SU-DHL-6 (cell line): ENCODE data around the gene EME1.

Experiments used
- H2AFZ ChIP-seq: fragments of 200-600 bp; sonication (generic); 2 replicates; pipeline ENCODE4 v1.6.1; 2014; ENCODE audit warnings: low read depth, mild to moderate bottlenecking, moderate library complexity, mixed read lengths, antibody characterized with exemption, low read length; ENCODE audit not compliant: severe bottlenecking
- H3F3A ChIP-seq: fragments of 200-600 bp; shearing (Covaris generic); 2 replicates; pipeline ENCODE4 v1.6.0; 2016; ENCODE audit warnings: antibody characterized with exemption, mild to moderate bottlenecking; ENCODE audit not compliant: insufficient read depth
- H3K27ac ChIP-seq: fragments of 200-600 bp; sonication (generic); 2 replicates; pipeline ENCODE4 v1.5.1; 2016; ENCODE audit warnings: low read depth, mild to moderate bottlenecking, low read length, moderate library complexity, mixed read lengths
- H3K27me3 ChIP-seq: fragments of 200-600 bp; sonication (generic), shearing (Covaris generic); 2 replicates; pipeline ENCODE4 v1.6.0; 2014; ENCODE audit warnings: mild to moderate bottlenecking, low read length
- H3K36me3 ChIP-seq: fragments of 200-600 bp; sonication (generic); 2 replicates; pipeline ENCODE4 v1.6.1; 2014; ENCODE audit warnings: mild to moderate bottlenecking, low read length, mixed read lengths
- H3K4me2 ChIP-seq: fragments of 300-600, 200-600 bp; shearing (Covaris generic), sonication (generic); 2 replicates; pipeline ENCODE4 v1.6.0; 2014; ENCODE audit warnings: low read length, low read depth, mild to moderate bottlenecking; ENCODE audit not compliant: poor library complexity, severe bottlenecking
- H3K4me3 ChIP-seq: fragments of 200-600 bp; sonication (generic); 2 replicates; pipeline ENCODE4 v1.5.1; 2014; ENCODE audit warnings: antibody characterized with exemption, low read length, mild to moderate bottlenecking, mixed read lengths; ENCODE audit not compliant: insufficient read depth, poor library complexity, severe bottlenecking
- H3K79me2 ChIP-seq: fragments of 200-600 bp; sonication (generic); 2 replicates; pipeline ENCODE4 v1.6.1; 2014; ENCODE audit warnings: mild to moderate bottlenecking, low read length, moderate library complexity; ENCODE audit not compliant: insufficient read depth
- H3K9ac ChIP-seq: fragments of 200-600 bp; sonication (generic); 2 replicates; pipeline ENCODE4 v1.7.0; 2014; ENCODE audit warnings: mild to moderate bottlenecking, low read length
- H3K9me2 ChIP-seq: fragments of 200-600 bp; sonication (generic); replicated peaks from 2 replicates; pipeline ENCODE4 v1.6.1; 2014; ENCODE audit warnings: low read length; ENCODE audit not compliant: insufficient read depth
- H3K9me3 ChIP-seq: fragments of 200-600 bp; sonication (generic); 2 replicates; pipeline ENCODE4 v1.6.1; 2014; ENCODE audit warnings: low read length, mixed read lengths; ENCODE audit not compliant: insufficient read depth
- H4K20me1 ChIP-seq: fragments of 200-600 bp; sonication (generic); 2 replicates; pipeline ENCODE4 v1.6.1; 2014; ENCODE audit warnings: low read depth, mild to moderate bottlenecking, antibody characterized with exemption, low read length, moderate library complexity, mixed read lengths
- CTCF ChIP-seq: fragments of 200-600 bp; sonication (generic); IDR thresholded peaks from one replicate; pipeline ENCODE4 v1.5.1; 2017; ENCODE audit warnings: antibody characterized with exemption, mild to moderate bottlenecking, low read length, moderate library complexity; ENCODE audit not compliant: insufficient read depth, poor library complexity, severe bottlenecking
- EZH2phosphoT487 ChIP-seq: fragments of 200-600 bp; sonication (generic), shearing (Covaris generic); conservative IDR thresholded peaks from 2 replicates; pipeline ENCODE4 v1.6.1; 2018; ENCODE audit warnings: mild to moderate bottlenecking, antibody characterized with exemption, low read length, moderate library complexity, mixed read lengths

EME1 gene

GRCh38 chr17:50353600-50354195 is 19.3 kb upstream of the EME1 start:
- H3K4me2 ChIP-seq = no peak overlapping the region
- no peak overlapping the region for H3K4me3 ChIP-seq
- H3F3A ChIP-seq = no peaks in the 10 kb centered on the region
- H3K27ac ChIP-seq = no peak overlapping the region
- TF ChIP-seq CTCF (no peak), EZH2phosphoT487 (no peak)
- no peaks in the 10 kb centered on the region for H3K9me2 ChIP-seq
- no peaks in the 10 kb centered on the region for H3K27me3 ChIP-seq
- no peaks in the 10 kb centered on the region for H3K36me3 ChIP-seq
- H3K9me3 ChIP-seq = no peaks in the 10 kb centered on the region
- no peaks in the 10 kb centered on the region for H4K20me1 ChIP-seq
- no peaks in the 10 kb centered on the region for H3K79me2 ChIP-seq
- no peak overlapping the region for H3K9ac ChIP-seq
- no peak overlapping the region for H2AFZ ChIP-seq

GRCh38 chr17:50354198-50354597 is 18.8 kb upstream of the EME1 start:
- Histone ChIP-seq H4K20me1 (no peaks in the 10 kb centered on the region), H3K27ac (no peak overlapping the region), H3K9me2 (no peaks in the 10 kb centered on the region), H3K36me3 (no peaks in the 10 kb centered on the region), H2AFZ (no peak overlapping the region), H3K9ac (no peak overlapping the region), H3K4me3 (no peak overlapping the region), H3K27me3 (no peaks in the 10 kb centered on the region), H3K79me2 (no peaks in the 10 kb centered on the region), H3K9me3 (no peaks in the 10 kb centered on the region), H3F3A (no peaks in the 10 kb centered on the region), H3K4me2 (no peak overlapping the region)
- TF ChIP-seq EZH2phosphoT487 = no peak

GRCh38 chr17:50354776-50355175 is 18.3 kb upstream of the EME1 start:
- Histone ChIP-seq H3K79me2 (no peaks in the 10 kb centered on the region), H3K4me2 (no peak overlapping the region), H3K36me3 (no peaks in the 10 kb centered on the region), H3F3A (no peaks in the 10 kb centered on the region), H2AFZ (no peak overlapping the region), H3K9me2 (no peaks in the 10 kb centered on the region), H3K9ac (no peak overlapping the region), H3K4me3 (no peak overlapping the region), H4K20me1 (no peaks in the 10 kb centered on the region), H3K27me3 (no peaks in the 10 kb centered on the region), H3K9me3 (no peaks in the 10 kb centered on the region), H3K27ac (no peak overlapping the region)
- TF ChIP-seq CTCF (no peak), EZH2phosphoT487 (no peak)

GRCh38 chr17:50355336-50355700 is 17.7 kb upstream of the EME1 start:
- Histone ChIP-seq H3K4me3 (no peak overlapping the region), H3K4me2 (no peak overlapping the region), H3K36me3 (no peaks in the 10 kb centered on the region), H3K79me2 (no peaks in the 10 kb centered on the region), H3K27ac (no peak overlapping the region), H3K9ac (no peak overlapping the region), H2AFZ (no peak overlapping the region), H3K9me2 (no peaks in the 10 kb centered on the region), H3K27me3 (no peaks in the 10 kb centered on the region), H3F3A (no peaks in the 10 kb centered on the region), H4K20me1 (no peaks in the 10 kb centered on the region), H3K9me3 (no peaks in the 10 kb centered on the region)
- TF ChIP-seq EZH2phosphoT487 = no peak
- TF ChIP-seq CTCF = no peak
